GM12891 (cell line): ENCODE measurements around the gene ZBTB42.
"Not testable (repeated sequence)": the region's sequence is repeated elsewhere in the genome, so short reads cannot be mapped to it uniquely, and the experiment has no call there.

ENCODE experiments used
- DNase-seq: peaks from one replicate; pipeline ENCODE4 v3.0.0; 2011; ENCODE audit warnings: low spot score; ENCODE audit not compliant: insufficient read length
- FAIRE-seq: peaks from 2 replicates; lab custom pipeline; 2011; peaks lifted over from hg19 to GRCh38; lab: Jason Lieb, UNC
- PAX5 ChIP-seq: IDR thresholded peaks from 2 replicates; pipeline ENCODE4 v1.6.1; 2011; ENCODE audit warnings: low read length, moderate library complexity, mild to moderate bottlenecking; ENCODE audit not compliant: insufficient read depth, severe bottlenecking
- POLR2A ChIP-seq: IDR thresholded peaks from 2 replicates; pipeline ENCODE4 v1.6.1; 2011; ENCODE audit warnings: low read depth, low read length, control low read depth
- POLR2AphosphoS5 ChIP-seq: IDR thresholded peaks from 2 replicates; pipeline ENCODE4 v1.6.1; 2011; ENCODE audit warnings: low read depth, low read length, control low read depth
- POU2F2 ChIP-seq: IDR thresholded peaks from 2 replicates; pipeline ENCODE4 v1.6.1; 2011; ENCODE audit warnings: low read depth, mild to moderate bottlenecking, control low read depth, low read length, moderate library complexity
- SPI1 ChIP-seq: IDR thresholded peaks from 2 replicates; pipeline ENCODE4 v1.6.1; 2011; ENCODE audit warnings: low read depth, low read length, control low read depth
- TAF1 ChIP-seq: IDR thresholded peaks from 2 replicates; pipeline ENCODE4 v1.6.1; 2011; ENCODE audit warnings: low read depth, low read length, control low read depth

The ZBTB42 gene

GRCh38 chr14:104805326-104805678, 4.4 kb downstream of the ZBTB42 start:
- FAIRE-seq: no peak
- TF ChIP-seq SPI1: no peak
- no peak for TF ChIP-seq TAF1
- TF ChIP-seq PAX5: no peak
- TF ChIP-seq POLR2AphosphoS5: no peak
- no peak for DNase-seq

GRCh38 chr14:104805941-104806624, 5.2 kb downstream of the ZBTB42 start:
- TF ChIP-seq SPI1 (no peak), POLR2AphosphoS5 (no peak), TAF1 (no peak), POU2F2 (no peak), POLR2A (no peak)
- DNase-seq: no peak
- peak; percentile 61 for FAIRE-seq

GRCh38 chr14:104806625-104807465, 5.9 kb downstream of the ZBTB42 start:
- no peak for FAIRE-seq
- DNase-seq: no peak
- TF ChIP-seq SPI1 (peak; percentile 30; the same call in 1 of the 2 replicates), POLR2A (no peak)

GRCh38 chr14:104808456-104808855, 7.6 kb downstream of the ZBTB42 start:
- DNase-seq: no peak
- no peak for TF ChIP-seq TAF1
- TF ChIP-seq POU2F2: no peak
- TF ChIP-seq POLR2AphosphoS5: no peak
- no peak for TF ChIP-seq PAX5
- FAIRE-seq: no peak

- TF ChIP-seq POLR2AphosphoS5 (no peak), POU2F2 (no peak), SPI1 (no peak), PAX5 (no peak), POLR2A (no peak), TAF1 (no peak)
- FAIRE-seq (no peak), DNase-seq (no peak)
Observed at GRCh38 chr14:104810316-104810715, 9.4 kb downstream of the ZBTB42 start.

- FAIRE-seq: no peak
- TF ChIP-seq PAX5: no peak
- no peak for TF ChIP-seq POLR2AphosphoS5
Observed at GRCh38 chr14:104813286-104813685, 12.4 kb downstream of the ZBTB42 start.

GRCh38 chr14:104814701-104815100, 13.8 kb downstream of the ZBTB42 start:
- not testable (repeated sequence) for FAIRE-seq, DNase-seq

More at GRCh38 chr14:104813286-104813685, 12.4 kb downstream of the ZBTB42 start:
- DNase-seq: no peak

- TF ChIP-seq TAF1 (no peak), PAX5 (no peak), POLR2A (no peak), SPI1 (no peak), POLR2AphosphoS5 (no peak)
- FAIRE-seq (peak; percentile 56), DNase-seq (no peak)
Observed at GRCh38 chr14:104816616-104816884, 15.6 kb downstream of the ZBTB42 start.

GRCh38 chr14:104817930-104818713, 17.2 kb downstream of the ZBTB42 start:
- DNase-seq: no peak
- no peak for FAIRE-seq
- TF ChIP-seq POLR2A: no peak
- TF ChIP-seq PAX5: no peak
- no peak for TF ChIP-seq TAF1
- TF ChIP-seq POLR2AphosphoS5: no peak
- no peak for TF ChIP-seq POU2F2
- no peak for TF ChIP-seq SPI1

- DNase-seq (no peak), FAIRE-seq (no peak)
- TF ChIP-seq POU2F2: no peak
- no peak for TF ChIP-seq PAX5
- no peak for TF ChIP-seq POLR2AphosphoS5
- TF ChIP-seq TAF1: no peak
- no peak for TF ChIP-seq POLR2A
- TF ChIP-seq SPI1: no peak
Observed at GRCh38 chr14:104818714-104819161, 17.8 kb downstream of the ZBTB42 start.

GRCh38 chr14:104819361-104819781, 18.5 kb downstream of the ZBTB42 start:
- no peak for DNase-seq
- TF ChIP-seq POLR2A (no peak), POU2F2 (no peak), TAF1 (no peak), SPI1 (no peak)
- FAIRE-seq: no peak
